ENCODE measurements around the gene PCGF6. TPM values are rescaled to one million over a fixed set of nuclear protein-coding genes. Genes with fewer than 3 reads are reported as not detected.

The PCGF6 gene
- total RNA-seq, 2 experiments from 2014 or later, result 1.6 to 1.8 TPM

- H3K4me3 ChIP-seq (ENCODE audit: low read length), result peak within 1 kb of the TSS; percentile 95
- H3K4me1 ChIP-seq (ENCODE audit: insufficient read depth, low read length), result peaks cover 23% of the 10 kb centered on the region
- Mint-ChIP-seq H3K4me3 (peak within 1 kb of the TSS; percentile 99), H3K27me3 (no peaks in the 10 kb centered on the region), H3K27ac (peak within 1 kb of the TSS; percentile 96), H3K36me3 (ENCODE audit: low read depth) (peaks cover 66% of the 10 kb centered on the region), H3K4me1 (ENCODE audit: low read depth) (peaks cover 55% of the 10 kb centered on the region), H3K9me3 (no peaks in the 10 kb centered on the region)
- peak within 1 kb of the TSS; percentile 61 to 67 for H3K27ac ChIP-seq (ENCODE audit: low read depth in 1 of 2, low read length in 2 of 2)
- CTCF ChIA-PET, result interaction anchor here (0.8 kb wide), 2 partner anchors 13 to 21 kb away, joined by 3 read pairs; no protein-coding TSS in a partner anchor
- peak; percentile 85 to 97 (median 92) for DNase-seq
- peaks cover 38% of the 10 kb centered on the region for H3K36me3 ChIP-seq (ENCODE audit: insufficient read depth, low read length)
- intact Hi-C loops (cut with DNase I, micrococcal nuclease), result loop anchor here (1.0 kb wide), 1 partner anchor 28 kb away; no protein-coding TSS in a partner anchor
- POLR2A ChIA-PET, result interaction anchor here (0.8 to 2.8 kb wide), 6 partner anchors 12 to 56 kb away, joined by 3 to 27 read pairs (median 5); partner anchors contain the start of genes CALHM2, PCGF6 and TAF5
- H3K9me3 ChIP-seq (ENCODE audit: control insufficient read depth in 1 of 2, insufficient read depth in 1 of 2, low read length in 2 of 2), result no peaks in the 10 kb centered on the region
- ATAC-seq (ENCODE audit: poor library complexity), result peak; percentile 98
- no peaks in the 10 kb centered on the region for H3K27me3 ChIP-seq (ENCODE audit: control insufficient read depth in 1 of 2, insufficient read depth in 2 of 2, low read length in 2 of 2)
- no peak for TF ChIP-seq CTCF (IDR thresholded peaks at IDR 0.05)
Observed at GRCh38 chr10:103396067-103396788, 45.3 kb upstream of the PCGF6 start, which contains the start of the genes ATP5MK and PDCD11. Gene ATP5MK, minus strand, starts transcription at chr10:103396475. Its CDS starts 4,018 bp downstream, at chr10:103392457. Gene PDCD11, plus strand, starts transcription at chr10:103396626. Its CDS starts 1,801 bp downstream, at chr10:103398427.

- Mint-ChIP-seq H3K27me3 (no peaks in the 10 kb centered on the region), H3K4me1 (ENCODE audit: low read depth) (peaks cover 55% of the 10 kb centered on the region), H3K4me3 (peak overlapping the region; percentile 99), H3K36me3 (ENCODE audit: low read depth) (peaks cover 65% of the 10 kb centered on the region), H3K27ac (peak overlapping the region; percentile 96), H3K9me3 (no peaks in the 10 kb centered on the region)
- Histone ChIP-seq H3K27ac (ENCODE audit: low read depth in 1 of 2, low read length in 2 of 2) (peak overlapping the region; percentile 61 to 67), H3K27me3 (ENCODE audit: control insufficient read depth in 1 of 2, insufficient read depth in 2 of 2, low read length in 2 of 2) (no peaks in the 10 kb centered on the region), H3K36me3 (ENCODE audit: insufficient read depth, low read length) (peaks cover 36% of the 10 kb centered on the region), H3K4me3 (ENCODE audit: low read length) (peak overlapping the region; percentile 95), H3K9me3 (ENCODE audit: control insufficient read depth in 1 of 2, insufficient read depth in 1 of 2, low read length in 2 of 2) (no peaks in the 10 kb centered on the region), H3K4me1 (ENCODE audit: insufficient read depth, low read length) (peaks cover 23% of the 10 kb centered on the region)
- POLR2A ChIA-PET, result interaction anchor here (0.8 to 2.8 kb wide), 7 partner anchors 12 to 57 kb away, joined by 3 to 27 read pairs (median 5); partner anchors contain the start of genes CALHM2, PCGF6 and TAF5
- ATAC-seq (ENCODE audit: poor library complexity) (no peak), DNase-seq (peak in 1 of 14 experiments; percentile 4)
- TF ChIP-seq CTCF (IDR thresholded peaks at IDR 0.05), result no peak
- CTCF ChIA-PET, result interaction anchor here (0.8 kb wide), 2 partner anchors 12 to 21 kb away, joined by 3 read pairs; no protein-coding TSS in a partner anchor
- intact Hi-C loops (cut with DNase I, micrococcal nuclease), result loop anchor here (1.0 kb wide), 1 partner anchor 27 kb away; no protein-coding TSS in a partner anchor
Observed at GRCh38 chr10:103395754-103396066, 44.8 kb upstream of the PCGF6 start.

GRCh38 chr10:103394180-103394579, 43.2 kb upstream of the PCGF6 start:
- H3K36me3 Mint-ChIP-seq (ENCODE audit: low read depth), result peaks cover 60% of the 10 kb centered on the region
- Histone ChIP-seq H3K36me3 (ENCODE audit: insufficient read depth, low read length) (peaks cover 30% of the 10 kb centered on the region), H3K9me3 (ENCODE audit: control insufficient read depth in 1 of 2, insufficient read depth in 1 of 2, low read length in 2 of 2) (no peaks in the 10 kb centered on the region), H3K27me3 (ENCODE audit: control insufficient read depth in 1 of 2, insufficient read depth in 2 of 2, low read length in 2 of 2) (no peaks in the 10 kb centered on the region), H3K4me1 (ENCODE audit: insufficient read depth, low read length) (peaks cover 23% of the 10 kb centered on the region), H3K4me3 (ENCODE audit: low read length) (no peak overlapping the region), H3K27ac (ENCODE audit: low read depth in 1 of 2, low read length in 2 of 2) (no peak overlapping the region)
- no peaks in the 10 kb centered on the region for H3K27me3 Mint-ChIP-seq
- POLR2A ChIA-PET, result interaction anchor here (2.8 kb wide), 1 partner anchor 26 kb away, joined by 27 read pairs; the partner anchor contains the start of gene TAF5
- DNase-seq, result no peak
- H3K27ac Mint-ChIP-seq, result peak overlapping the region; percentile 52
- H3K4me1 Mint-ChIP-seq (ENCODE audit: low read depth), result peaks cover 55% of the 10 kb centered on the region
- intact Hi-C loops (cut with DNase I, micrococcal nuclease), result no loop called here
- no peak for ATAC-seq (ENCODE audit: poor library complexity)
- H3K4me3 Mint-ChIP-seq, result peak overlapping the region; percentile 76
- CTCF ChIA-PET, result interaction anchor here (1.1 kb wide), 1 partner anchor 26 kb away, joined by 3 read pairs; no protein-coding TSS in a partner anchor
- no peak for TF ChIP-seq CTCF (IDR thresholded peaks at IDR 0.05)
- no peaks in the 10 kb centered on the region for H3K9me3 Mint-ChIP-seq
